NCI-H1417 treated with DMSO at 0.1 percent for 48 hours (cell line): ENCODE data around the gene TSPAN5.

ENCODE experiments used
- DNase-seq: peaks from one replicate; lab custom pipeline; 2025; lab: John Stamatoyannopoulos, UW

The TSPAN5 gene

DNA sequence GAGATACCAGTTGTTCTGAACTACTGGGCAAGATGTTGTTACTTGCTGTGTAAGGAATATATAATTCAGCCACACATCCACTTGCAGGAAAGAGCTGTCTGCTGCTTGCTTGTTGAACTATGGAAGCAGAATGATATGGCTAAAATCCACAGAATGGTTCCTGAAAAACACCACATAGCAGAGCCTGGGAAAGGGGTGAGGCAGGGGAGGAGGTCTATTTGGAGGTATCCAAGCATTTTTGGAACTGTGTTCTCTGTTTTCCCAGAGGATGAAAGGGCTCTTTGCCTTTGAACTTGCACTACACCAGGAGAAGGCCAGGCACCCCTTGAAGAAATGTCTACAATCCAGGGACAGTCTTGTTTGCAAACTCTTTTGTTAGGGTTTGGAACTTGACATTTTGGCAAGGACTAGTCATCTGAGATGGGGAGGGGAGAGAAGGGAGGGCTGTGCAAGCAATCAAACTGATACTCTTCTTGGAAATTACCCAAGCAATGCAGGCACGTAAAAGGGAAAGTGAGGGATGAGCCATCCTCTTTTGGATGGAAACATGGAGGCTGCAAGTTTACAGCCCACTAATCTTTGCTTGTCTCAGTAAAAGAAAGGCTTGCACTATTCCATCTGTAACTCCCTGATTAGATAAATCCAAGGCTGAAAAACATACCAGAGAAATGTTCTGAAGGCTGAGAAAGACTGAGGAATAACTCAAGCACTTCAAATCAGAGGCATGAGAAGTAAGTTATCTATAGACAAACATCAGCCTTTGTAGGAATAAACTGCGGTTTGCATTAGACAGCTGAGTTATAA is 141.0 kb downstream of the TSPAN5 start:
- DNase-seq: no peak

DNA sequence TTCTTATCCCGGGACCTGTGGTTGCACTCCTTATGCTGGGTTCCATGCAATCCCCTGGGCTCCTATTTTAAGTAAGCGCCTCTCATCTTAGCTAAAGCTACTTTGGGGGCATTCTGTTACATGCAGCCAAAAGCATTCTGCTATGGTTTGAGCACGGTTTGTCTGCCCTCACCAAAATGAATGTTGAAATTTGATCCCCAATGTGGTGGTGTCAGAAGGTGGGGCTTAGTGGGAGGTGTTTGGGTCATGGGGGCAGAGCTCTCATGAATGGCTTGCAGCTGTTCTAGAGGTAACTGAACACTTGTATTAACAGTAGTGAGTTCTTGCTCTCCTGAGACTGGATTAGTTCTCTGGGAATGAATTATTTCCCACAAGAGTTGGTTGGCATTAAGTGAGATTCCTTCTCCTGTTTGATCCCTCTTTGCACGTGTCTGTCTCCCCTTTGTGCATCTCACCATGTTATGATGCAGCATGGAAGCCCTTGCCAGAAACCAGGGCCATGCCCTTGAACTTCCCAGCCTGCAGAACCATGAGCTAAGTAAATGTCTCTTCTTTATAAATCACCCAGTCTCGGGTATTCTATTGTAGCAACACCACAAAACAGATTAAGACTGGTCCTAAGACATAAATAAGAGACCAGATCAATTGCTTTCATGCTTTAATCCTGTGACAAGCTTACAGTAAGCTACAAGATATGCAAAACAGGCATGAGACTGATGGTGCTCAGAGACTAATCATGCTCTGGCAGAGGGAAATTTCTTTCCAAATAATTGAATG is 141.8 kb downstream of the TSPAN5 start:
- DNase-seq: no peak

DNA sequence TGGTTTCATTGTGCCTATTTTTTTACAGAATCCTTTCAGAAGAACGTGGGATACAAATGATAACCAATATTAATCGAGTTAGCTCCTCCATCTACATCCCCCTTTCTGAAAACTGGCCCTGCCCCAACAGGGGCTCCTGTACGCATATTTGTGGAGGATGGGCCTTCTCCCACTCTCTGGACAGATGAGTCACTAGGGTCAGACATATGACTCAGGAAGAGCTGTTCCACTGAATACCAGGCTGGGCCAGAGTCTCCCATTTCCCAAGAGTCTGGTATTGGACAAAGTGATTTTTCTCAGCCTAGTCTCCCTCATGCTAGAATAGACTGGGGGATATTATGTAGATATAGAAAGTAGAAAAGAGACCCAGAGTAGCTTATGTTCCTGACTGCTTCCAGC is 142.4 kb downstream of the TSPAN5 start:
- no peak for DNase-seq

DNA sequence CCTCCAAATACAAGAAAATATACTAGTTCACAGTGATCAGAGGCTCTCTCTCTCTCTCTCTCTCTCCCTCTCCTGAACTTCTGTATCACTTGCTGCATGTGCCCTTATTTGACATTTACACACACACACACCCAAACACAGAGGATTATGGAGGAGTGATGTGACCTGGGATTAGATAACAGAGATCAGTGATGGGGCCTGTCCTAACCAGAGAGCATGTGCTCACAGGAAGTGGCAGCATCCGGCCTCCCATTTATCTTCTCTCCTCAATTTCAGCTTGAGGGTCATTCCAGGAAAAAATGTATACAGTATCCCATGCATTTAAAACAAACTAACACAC is 143.0 kb downstream of the TSPAN5 start:
- DNase-seq: no peak

DNA sequence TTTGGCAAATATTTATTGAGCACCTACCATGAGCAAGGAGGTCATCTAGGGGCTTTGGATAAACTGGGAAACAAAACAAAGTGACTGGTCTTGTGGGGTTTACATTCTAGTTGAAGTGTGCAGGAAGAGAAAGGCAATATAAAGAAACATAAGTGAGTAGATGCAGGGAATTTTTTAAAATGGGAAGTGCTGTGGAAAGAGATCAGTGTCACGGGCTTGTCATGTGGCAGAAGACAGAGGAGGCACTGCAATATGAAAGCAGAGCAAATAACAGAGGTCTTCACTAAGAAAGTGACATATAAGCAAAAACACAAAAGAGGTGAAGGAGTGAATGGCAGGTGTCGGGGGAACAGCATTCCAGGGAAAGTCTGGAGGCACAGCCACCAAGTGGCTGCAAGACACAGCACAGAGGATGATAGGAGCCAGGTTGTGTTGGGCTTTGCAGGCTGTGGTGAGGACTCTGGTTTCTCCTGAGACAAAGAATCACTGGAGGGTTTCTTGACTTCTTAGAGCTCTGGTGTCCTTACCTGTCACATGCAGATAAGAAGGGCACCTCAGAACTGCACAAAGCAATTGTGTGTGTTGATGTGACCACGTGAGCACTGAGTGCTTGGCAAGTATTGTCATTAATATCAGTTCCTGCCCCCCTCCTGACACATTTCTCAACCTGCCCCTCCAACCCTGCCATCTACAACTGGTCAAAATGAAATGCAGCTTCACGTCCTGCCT is 143.5 kb downstream of the TSPAN5 start:
- DNase-seq: no peak

DNA sequence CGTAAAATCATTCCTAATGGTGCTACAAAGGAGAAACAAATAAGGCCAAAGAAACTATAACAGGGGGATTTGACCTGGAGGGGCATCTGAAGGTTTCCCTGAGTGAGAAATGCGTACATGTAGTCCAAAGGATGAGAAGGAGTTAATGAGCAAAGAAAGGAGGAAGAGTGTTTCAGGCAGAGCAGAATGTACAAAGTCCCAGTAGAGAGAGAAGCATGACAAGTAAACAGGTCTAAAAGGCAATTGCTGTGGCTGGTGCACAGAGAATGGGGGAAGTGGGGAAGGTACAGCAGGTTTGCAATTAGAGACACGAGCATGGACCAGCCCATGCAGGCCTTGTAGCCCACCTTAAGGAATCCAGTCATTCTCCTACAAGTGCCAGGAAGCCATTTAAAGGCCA is 145.5 kb downstream of the TSPAN5 start:
- no peak for DNase-seq

DNA sequence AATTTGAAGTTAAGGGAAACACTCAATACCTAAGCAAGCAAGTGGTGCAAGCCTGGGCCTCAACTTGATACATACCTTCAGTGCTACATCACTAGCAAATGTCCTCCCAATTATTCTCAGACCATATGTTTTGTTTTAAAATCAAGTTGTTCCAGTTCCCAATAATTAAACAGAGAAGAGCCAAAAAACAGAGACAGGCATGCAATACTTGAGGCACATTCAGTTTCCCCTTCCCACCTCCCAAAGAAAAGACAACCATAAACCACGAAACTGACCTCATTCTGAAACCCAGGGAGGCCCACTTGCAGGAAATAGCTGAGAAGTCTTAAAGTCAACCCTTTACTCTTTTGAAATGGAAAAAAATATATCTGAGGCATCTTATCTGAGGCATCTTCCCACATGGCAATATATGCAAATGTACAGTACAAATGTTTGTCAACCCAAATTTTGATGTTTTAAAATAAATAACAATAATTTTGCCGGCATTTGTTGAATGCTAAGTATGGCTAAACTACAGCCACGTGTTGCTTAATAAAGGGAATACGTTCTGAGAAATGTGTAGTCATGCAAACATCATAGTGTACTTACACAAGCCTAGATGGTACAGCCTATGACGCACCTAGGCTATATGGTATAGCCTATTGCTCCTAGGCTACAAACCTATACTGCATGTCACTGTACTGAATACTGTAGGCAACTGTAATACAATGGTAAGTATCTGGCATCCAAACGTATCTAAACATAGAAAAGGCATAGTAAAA is 147.5 kb downstream of the TSPAN5 start:
- no peak for DNase-seq

DNA sequence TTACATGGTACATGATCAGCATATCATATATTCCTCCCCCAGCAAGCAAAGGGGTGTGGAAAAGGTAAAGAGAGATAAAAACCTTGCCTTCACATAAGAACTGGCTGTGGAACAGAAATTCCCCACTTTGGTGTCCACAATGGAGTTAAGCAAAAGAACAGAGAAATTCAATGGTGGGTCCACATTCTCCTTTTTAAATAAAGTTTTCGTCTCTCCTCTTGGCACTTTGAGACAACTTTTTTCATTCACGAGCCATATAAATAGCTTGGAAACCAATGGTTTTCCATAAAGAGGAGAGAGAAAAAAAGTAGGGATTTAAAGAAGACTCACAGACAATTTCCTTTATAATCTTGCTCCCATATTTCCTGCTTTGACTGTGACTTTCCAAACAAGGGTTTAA is 148.1 kb downstream of the TSPAN5 start:
- DNase-seq: no peak

DNA sequence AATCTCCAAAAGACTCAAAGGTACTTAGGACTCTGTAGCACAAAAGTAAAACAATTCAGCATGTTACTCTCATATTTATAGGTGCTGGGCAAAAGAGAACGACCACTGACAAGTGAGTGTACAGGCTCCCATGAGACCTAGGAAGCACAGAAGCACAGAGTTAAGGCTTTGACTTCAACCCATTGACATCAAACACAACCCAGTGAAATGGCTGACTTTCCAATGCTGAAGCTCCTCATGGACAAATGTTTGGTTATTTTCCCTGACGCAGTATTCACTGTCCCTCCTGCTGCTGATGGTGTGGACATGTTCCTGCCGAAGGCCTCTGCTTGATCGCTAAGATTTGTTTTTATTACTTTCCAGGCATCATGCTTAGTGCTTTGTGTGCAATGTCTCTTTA is 148.7 kb downstream of the TSPAN5 start:
- DNase-seq: no peak

DNA sequence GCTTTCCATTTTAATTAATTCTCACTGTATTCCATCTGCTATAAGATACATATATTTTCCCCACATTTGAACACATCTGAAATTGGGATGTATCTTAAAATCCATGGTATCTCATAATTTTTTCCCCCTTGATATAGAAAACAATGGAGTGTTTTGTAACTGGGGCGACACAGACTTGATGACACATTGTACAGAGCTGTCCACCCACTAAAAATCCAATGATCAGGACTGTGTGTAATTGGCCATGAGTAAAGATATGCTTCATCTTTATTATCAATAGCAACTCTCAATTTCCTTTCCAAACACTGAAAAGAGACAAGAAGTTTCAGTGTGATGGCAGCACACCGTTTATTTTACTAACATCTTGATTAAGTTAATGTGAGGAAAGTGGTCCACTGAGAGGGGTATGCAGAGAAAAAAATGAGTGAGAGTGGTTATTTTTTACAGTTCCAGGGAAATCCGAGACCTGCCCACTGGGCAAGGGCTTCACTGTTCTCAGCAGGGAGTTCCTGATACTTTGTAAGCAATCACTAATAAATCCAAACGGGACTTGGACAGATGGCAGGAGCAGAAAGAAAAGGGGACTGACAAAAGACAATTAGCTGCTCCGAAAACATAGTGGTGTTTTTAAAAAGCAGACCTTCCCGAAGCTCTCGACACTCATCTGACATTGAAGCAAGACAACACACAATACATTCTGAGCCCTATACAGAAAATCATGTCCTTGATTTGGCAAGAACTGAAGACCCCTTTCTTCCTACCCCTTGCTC is 149.4 kb downstream of the TSPAN5 start:
- peak; percentile 14 for DNase-seq

DNA sequence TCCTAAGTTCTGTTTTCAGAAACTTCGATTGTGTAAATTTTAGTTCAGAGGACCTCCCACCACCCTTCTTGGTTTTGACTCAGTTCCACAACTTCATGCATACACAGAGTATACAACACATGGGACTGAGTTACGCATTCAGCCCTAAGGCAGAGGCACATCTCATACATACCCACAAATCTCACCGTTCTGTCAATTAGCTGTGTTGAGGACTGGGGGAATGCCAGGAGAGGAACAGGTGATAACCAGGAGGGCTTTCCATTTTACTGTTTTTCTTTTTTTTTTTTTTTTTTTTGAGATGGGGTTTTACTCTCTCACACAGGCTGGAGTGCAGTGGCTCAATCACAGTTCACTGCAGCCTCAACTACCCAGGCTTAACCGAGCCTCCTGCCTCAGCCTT is 150.2 kb downstream of the TSPAN5 start:
- DNase-seq: no peak

DNA sequence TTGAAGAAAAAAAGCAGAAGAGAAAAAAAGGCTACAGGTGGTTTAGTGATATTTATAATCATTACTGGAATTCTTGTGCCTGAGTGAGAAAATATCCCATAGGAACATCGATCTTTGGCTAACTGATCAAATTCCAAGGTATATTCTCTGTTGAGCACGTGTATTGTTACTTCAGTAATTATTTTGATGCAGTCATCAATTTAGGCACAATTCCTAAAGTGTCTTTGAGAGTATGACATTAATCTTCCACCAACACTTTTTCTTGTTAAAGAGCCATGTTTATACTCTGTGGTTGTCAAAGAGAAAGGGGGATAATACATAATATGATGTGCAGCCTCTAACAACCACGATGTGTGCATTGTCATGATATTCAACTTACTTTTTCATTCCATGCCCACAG is 151.1 kb downstream of the TSPAN5 start:
- DNase-seq: no peak

DNA sequence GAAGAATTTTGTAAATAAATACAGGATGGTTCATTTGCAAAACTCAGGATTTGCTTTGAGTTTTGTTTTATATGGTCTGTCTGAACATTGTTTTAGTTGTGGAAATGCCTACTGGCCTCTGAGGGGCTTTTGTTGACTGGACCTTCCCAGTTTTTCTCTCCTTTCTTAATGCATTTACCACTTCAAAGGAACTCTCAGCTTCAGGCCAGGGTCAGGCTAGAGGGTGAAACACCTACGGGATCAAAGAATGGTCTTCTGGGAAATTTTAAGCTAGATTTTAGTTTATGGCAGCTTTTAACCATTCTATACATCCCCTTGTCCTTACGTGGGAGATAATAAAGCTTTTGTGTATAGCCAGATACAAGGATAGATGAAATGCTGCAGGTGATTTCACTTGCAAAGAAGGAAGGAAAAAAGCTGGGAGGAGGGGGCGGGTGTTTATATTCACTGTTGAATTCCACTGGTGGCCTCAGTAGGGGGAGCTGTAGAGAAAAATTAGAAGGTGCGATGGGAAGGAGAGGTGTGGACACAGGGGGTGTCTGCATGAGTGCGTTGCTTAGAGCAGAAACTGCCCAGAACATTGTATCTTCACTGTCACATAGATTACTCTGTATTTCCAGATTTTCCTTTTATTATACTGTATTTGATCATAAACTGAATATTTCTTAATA is 151.8 kb downstream of the TSPAN5 start:
- no peak for DNase-seq

DNA sequence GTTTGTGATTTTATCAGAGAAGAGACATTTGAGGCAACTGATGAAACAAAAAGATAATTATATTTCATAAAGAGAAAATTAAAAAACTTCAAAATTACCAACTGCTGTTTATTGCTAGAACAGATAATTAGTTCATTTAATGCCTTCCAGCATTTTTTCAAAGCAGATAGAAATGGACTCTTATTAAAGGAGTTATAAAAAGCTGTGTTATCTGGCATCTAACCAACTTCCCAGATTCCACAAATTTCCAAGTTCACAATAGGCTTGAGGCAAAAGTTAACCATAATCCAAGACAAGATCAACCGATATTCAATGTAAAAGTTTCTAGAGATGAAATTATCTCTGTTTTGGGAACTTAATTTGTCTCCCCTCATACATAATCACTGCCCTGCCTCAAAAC is 152.4 kb downstream of the TSPAN5 start:
- DNase-seq: no peak

DNA sequence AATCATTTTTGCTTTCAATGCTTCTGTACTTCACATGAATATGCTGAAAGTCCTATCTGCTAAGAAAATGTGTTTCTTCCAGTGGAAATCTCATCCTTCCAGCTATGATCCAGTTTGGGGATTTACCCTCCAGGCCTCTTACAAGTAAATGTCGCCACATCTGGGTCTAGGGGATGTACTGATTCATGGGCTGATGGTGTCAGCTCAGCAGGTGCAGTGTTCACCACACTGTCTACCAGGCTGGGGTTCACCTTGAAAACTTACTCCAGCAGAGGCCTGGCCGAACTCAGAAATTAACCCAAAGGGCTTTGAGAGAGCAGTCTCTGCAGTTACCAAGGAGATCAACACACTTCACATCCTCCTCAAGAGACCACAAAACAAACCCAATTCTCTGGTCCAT is 154.3 kb downstream of the TSPAN5 start:
- no peak for DNase-seq

DNA sequence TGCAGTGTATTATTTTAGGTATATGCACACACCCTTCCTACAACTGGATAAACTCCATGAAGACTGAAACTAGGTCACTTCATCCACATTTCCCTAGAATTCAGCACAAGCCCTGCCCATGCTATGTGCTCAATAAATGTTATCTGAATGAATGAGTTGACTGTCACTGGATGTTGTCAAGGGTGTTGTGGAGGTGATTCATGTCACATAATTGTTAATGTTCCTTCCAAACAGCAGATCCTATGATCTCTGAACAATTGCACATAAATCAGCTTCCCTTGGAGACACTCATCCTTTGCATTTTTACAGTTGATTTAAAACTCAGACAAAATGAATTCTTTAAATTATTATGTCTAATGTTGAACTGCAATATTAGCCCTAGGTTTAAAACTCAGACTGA is 154.7 kb downstream of the TSPAN5 start:
- DNase-seq: no peak

DNA sequence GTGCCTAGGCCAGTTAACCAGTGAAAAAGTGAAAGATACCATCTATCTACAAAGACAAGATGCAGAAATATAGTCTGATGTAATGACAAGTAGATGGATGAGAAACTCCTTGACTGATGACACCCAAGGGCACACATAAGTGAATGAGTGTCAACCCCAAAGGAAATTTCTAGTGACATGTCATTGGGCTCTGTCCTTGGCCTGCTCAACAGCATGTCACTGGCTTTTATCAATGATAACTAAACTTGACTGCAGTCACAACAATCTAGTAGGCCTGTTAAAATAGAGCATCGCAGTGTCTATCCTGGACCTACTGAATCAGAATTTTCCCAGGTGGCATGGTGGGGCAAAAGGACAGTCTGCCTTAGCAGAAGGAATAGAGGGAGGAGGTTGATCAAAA is 155.8 kb downstream of the TSPAN5 start:
- DNase-seq: no peak

DNA sequence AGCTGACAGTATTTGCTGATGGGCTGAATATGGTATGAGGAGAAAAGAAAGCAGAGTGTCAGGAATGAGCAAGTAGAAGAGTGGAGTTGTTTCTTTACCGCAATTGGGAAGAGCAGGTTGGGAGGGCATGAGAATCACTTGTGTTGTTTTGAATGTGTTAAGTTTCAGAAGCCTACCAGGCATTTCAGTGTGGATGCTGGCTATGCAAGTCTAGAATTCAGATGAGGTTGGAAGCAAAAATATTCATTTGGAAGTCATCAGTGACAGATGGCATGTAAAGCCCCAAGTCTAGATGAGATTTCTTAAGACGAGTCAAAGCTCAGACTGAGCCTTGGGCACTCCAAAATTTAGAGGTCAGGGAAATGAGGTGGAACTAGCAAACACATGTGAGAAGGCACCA is 156.4 kb downstream of the TSPAN5 start:
- no peak for DNase-seq

DNA sequence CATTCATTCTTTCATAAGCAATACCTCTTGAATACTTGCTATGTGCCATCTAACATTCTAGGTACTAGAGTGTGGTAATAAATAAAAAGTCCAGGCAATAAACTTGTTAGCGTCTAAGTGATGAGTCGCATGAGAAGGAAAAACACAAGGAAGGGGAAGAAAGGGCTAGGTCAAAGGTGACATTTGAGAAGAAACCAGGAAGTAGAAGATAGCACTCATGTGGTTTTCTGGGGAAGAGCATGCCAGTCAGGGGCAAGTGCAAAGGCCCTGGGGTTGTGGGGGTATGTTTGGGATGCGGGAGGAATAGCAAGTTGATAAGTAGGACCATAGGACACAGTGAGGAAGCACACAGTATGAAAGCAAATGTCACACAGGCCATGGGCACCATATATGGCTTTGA is 157.0 kb downstream of the TSPAN5 start:
- DNase-seq: no peak

DNA sequence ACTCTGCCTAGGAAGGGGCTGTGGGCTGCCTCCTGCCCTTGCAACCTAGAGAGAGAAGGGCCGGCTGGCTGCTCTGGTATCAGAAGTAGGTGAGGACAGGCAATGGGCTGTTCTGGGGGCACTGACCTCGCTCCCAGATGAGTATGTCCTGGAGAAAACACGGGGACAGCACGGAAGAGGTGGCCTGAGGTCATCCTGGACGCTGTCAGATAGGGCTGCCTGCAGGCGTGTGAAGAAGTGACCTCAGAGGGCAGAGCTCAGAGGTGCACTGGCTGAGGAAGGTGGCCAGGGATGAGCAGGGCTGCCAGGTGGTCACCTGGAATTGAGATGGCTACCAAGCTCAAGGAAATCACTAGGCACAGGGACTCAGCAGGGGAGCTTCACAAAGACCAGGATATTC is 159.6 kb downstream of the TSPAN5 start:
- DNase-seq: no peak
